Liver (tissue), 9 donors: ENCODE measurements around the gene UMPS. TPM values are rescaled to one million over a fixed set of nuclear protein-coding genes. Genes with fewer than 3 reads are reported as not detected.

Source experiments
- DNase-seq: peaks from one replicate; pipeline ENCODE4 v3.0.0-alpha.2; 2017; ENCODE audit warnings: low spot score
- H3K27ac ChIP-seq, 2 donors: one replicate each; pipeline ENCODE4 v1.7.0; 2013; ENCODE audit warnings: inconsistent platforms in 2 of 2, low read length in 2 of 2, control low read depth in 1 of 2, low read depth in 1 of 2, mild to moderate bottlenecking in 1 of 2
- H3K27me3 ChIP-seq, 4 donors: one replicate each; pipeline versions ENCODE4 v1.6.1 to v1.7.0; 2013; ENCODE audit warnings: low read length in 3 of 4, inconsistent platforms in 1 of 4, mild to moderate bottlenecking in 1 of 4, moderate library complexity in 1 of 4; ENCODE audit not compliant: control insufficient read depth in 4 of 4, insufficient read depth in 4 of 4
- H3K36me3 ChIP-seq, 4 donors: one replicate each; pipeline versions ENCODE4 v1.6.1 to v1.7.0; 2013; ENCODE audit warnings: low read length in 3 of 4, mild to moderate bottlenecking in 3 of 4, low read depth in 1 of 4, moderate library complexity in 1 of 4; ENCODE audit not compliant: control insufficient read depth in 4 of 4, insufficient read depth in 3 of 4
- H3K4me1 ChIP-seq, 4 donors: one replicate each; pipeline versions ENCODE4 v1.6.1 to v1.7.0; 2013; ENCODE audit warnings: low read length in 3 of 4, mild to moderate bottlenecking in 3 of 4, moderate library complexity in 1 of 4; ENCODE audit not compliant: control insufficient read depth in 4 of 4, insufficient read depth in 4 of 4
- H3K4me3 ChIP-seq, 3 donors: one replicate each; pipeline versions ENCODE4 v1.6.1 to v1.7.0; 2013; ENCODE audit warnings: low read length in 3 of 3, control low read depth in 1 of 3, low read depth in 1 of 3, mild to moderate bottlenecking in 1 of 3
- H3K9ac ChIP-seq, 2 donors: one replicate each; pipeline ENCODE4 v1.7.0; 2013; ENCODE audit warnings: low read length in 2 of 2, mild to moderate bottlenecking in 2 of 2, moderate library complexity in 2 of 2, control low read depth in 1 of 2, low read depth in 1 of 2
- H3K9me3 ChIP-seq, 4 donors: one replicate each; pipeline versions ENCODE4 v1.6.1 to v1.7.0; 2013; ENCODE audit warnings: low read length in 3 of 4; ENCODE audit not compliant: control insufficient read depth in 4 of 4
- CTCF ChIP-seq: fragments of 150-350 bp; IDR thresholded peaks from 2 replicates; pipeline ENCODE4 v1.5.1; 2017; ENCODE audit warnings: improper control_type of control experiment, low read depth, low read length; ENCODE audit not compliant: missing input control
- FOXA1 ChIP-seq: IDR thresholded peaks from 2 replicates; pipeline ENCODE4 v1.6.1; 2016; ENCODE audit warnings: antibody characterized with exemption
- FOXA2 ChIP-seq: IDR thresholded peaks from 2 replicates; pipeline ENCODE4 v1.6.1; 2016; ENCODE audit warnings: antibody characterized with exemption
- GABPA ChIP-seq, 2 donors: IDR thresholded peaks in 1 of 2; conservative IDR thresholded peaks in 1 of 2; 2 replicates each; pipeline ENCODE4 v1.6.1; 2016; ENCODE audit warnings: antibody characterized with exemption in 2 of 2, mild to moderate bottlenecking in 1 of 2, moderate library complexity in 1 of 2
- HNF4A ChIP-seq, 2 donors: conservative IDR thresholded peaks; 2 replicates each; pipeline ENCODE4 v1.6.1; 2016; ENCODE audit warnings: antibody characterized with exemption in 2 of 2, mild to moderate bottlenecking in 2 of 2
- HNF4G ChIP-seq: IDR thresholded peaks from 2 replicates; pipeline ENCODE4 v1.6.1; 2016; ENCODE audit warnings: antibody characterized with exemption
- JUND ChIP-seq, 2 donors: IDR thresholded peaks; 2 replicates each; pipeline ENCODE4 v1.6.1; 2016; ENCODE audit warnings: antibody characterized with exemption in 2 of 2
- MAX ChIP-seq: IDR thresholded peaks from 2 replicates; pipeline ENCODE4 v1.6.1; 2016; ENCODE audit warnings: antibody characterized with exemption
- NR2F2 ChIP-seq: IDR thresholded peaks from 2 replicates; pipeline ENCODE4 v1.6.1; 2016; ENCODE audit warnings: antibody characterized with exemption
- RAD21 ChIP-seq, 2 donors: IDR thresholded peaks; 2 replicates each; pipeline ENCODE4 v1.6.1; 2016; ENCODE audit warnings: antibody characterized with exemption in 2 of 2, mild to moderate bottlenecking in 2 of 2
- REST ChIP-seq: IDR thresholded peaks from 2 replicates; pipeline ENCODE4 v1.6.1; 2016; ENCODE audit warnings: antibody characterized with exemption, mild to moderate bottlenecking
- RXRA ChIP-seq, 2 donors: IDR thresholded peaks; 2 replicates each; pipeline ENCODE4 v1.6.1; 2017 to 2018; ENCODE audit warnings: antibody characterized with exemption in 2 of 2, mild to moderate bottlenecking in 1 of 2
- SP1 ChIP-seq: IDR thresholded peaks from 2 replicates; pipeline ENCODE4 v1.6.1; 2018; ENCODE audit warnings: antibody characterized with exemption, mild to moderate bottlenecking
- YY1 ChIP-seq: IDR thresholded peaks from 2 replicates; pipeline ENCODE4 v1.6.1; 2016; ENCODE audit warnings: antibody characterized with exemption, mild to moderate bottlenecking
- ZBTB33 ChIP-seq: IDR thresholded peaks from 2 replicates; pipeline ENCODE4 v1.6.1; 2016; ENCODE audit warnings: antibody characterized with exemption
- WGBS: extraction: QIAGEN DNeasy Blood & Tissue Kit; methylation state at CpG from one replicate; pipeline ENCODE4 v1.1.7; 2013; 5-methylcytosine and 5-hydroxymethylcytosine counted together
- polyA plus RNA-seq, 2 donors: library from polyadenylated mRNA; stranded (reverse) in 1 of 2; unstranded in 1 of 2; fragments of 200-250 nt in 1 of 2; fragments of >200 nt in 1 of 2; fragmentation: Nextera tagmentation in 1 of 2; extraction: Ambion mirVana in 1 of 2; gene quantifications; one replicate each; pipeline versions ENCODE4 v1.2.1 to v1.2.3, GENCODE V29; 2013 to 2015
- total RNA-seq, 2 donors: library from RNA; depleted of rRNA; stranded (reverse); fragments of >200 nt; gene quantifications; one replicate each; pipeline ENCODE4 v1.2.3, GENCODE V29; 2014
- donor health status: healthy.
- donor health status: healthy.
- donor health status: healthy.
- donor health status: healthy.
- donor health status: healthy.

UMPS gene
- total and polyA plus RNA-seq, 4 donors: 21.3 to 39.4 (median 26.0) TPM

- Histone ChIP-seq H3K4me1 (peaks cover 0 to 10% (median 3%) of the 10 kb centered on the region in 4 donors), H3K4me3 (no peak overlapping the region), H3K36me3 (peaks cover 8 to 51% (median 31%) of the 10 kb centered on the region in 4 donors), H3K9me3 (no peaks in the 10 kb centered on the region), H3K27ac (no peak overlapping the region), H3K9ac (no peak overlapping the region), H3K27me3 (no peaks in the 10 kb centered on the region)
- no peak for TF ChIP-seq JUND (IDR thresholded peaks at IDR 0.05)
- peak; percentile 33 to 59 for TF ChIP-seq RAD21 (IDR thresholded peaks at IDR 0.05)
- TF ChIP-seq CTCF: no peak
- no peak for TF ChIP-seq FOXA2
- no peak for TF ChIP-seq HNF4G
- DNase-seq: no peak
- WGBS: 75% methylated on average over 7 of the region's 7 CpGs
These were observed 38.6 kb downstream of the UMPS start for GRCh38 chr3:124768812-124769211.

- DNase-seq: no peak
- 91% methylated on average over 9 of the region's 9 CpGs for WGBS
- Histone ChIP-seq H3K27me3 (no peaks in the 10 kb centered on the region), H3K4me3 (no peak overlapping the region), H3K9ac (no peak overlapping the region), H3K36me3 (peaks cover 8 to 46% (median 28%) of the 10 kb centered on the region in 4 donors), H3K4me1 (peaks cover 0 to 10% (median 5%) of the 10 kb centered on the region in 4 donors), H3K27ac (no peak overlapping the region), H3K9me3 (no peaks in the 10 kb centered on the region)
- no peak for TF ChIP-seq RXRA (IDR thresholded peaks at IDR 0.05)
- TF ChIP-seq YY1: no peak
These were observed 39.2 kb downstream of the UMPS start for GRCh38 chr3:124769462-124769861.

GRCh38 chr3:124770336-124771082 is 40.3 kb downstream of the UMPS start:
- DNase-seq: no peak
- 82% methylated on average over 10 of the region's 10 CpGs for WGBS
- H3K36me3 ChIP-seq: peaks cover 6 to 37% (median 23%) of the 10 kb centered on the region in 4 donors
- peaks cover 0 to 10% (median 5%) of the 10 kb centered on the region in 4 donors for H3K4me1 ChIP-seq
- no peak overlapping the region for H3K27ac ChIP-seq
- H3K4me3 ChIP-seq: no peak overlapping the region
- H3K9me3 ChIP-seq: no peaks in the 10 kb centered on the region
- H3K27me3 ChIP-seq: no peaks in the 10 kb centered on the region
- no peak overlapping the region for H3K9ac ChIP-seq
- no peak for TF ChIP-seq GABPA (IDR thresholded peaks at IDR 0.05 in 1 of 2, conservative IDR thresholded peaks at IDR 0.05 in 1 of 2)
- TF ChIP-seq SP1: no peak
- TF ChIP-seq MAX: no peak
- TF ChIP-seq NR2F2: no peak
- no peak for TF ChIP-seq HNF4A (conservative IDR thresholded peaks at IDR 0.05)
- no peak for TF ChIP-seq RAD21 (IDR thresholded peaks at IDR 0.05)
- no peak for TF ChIP-seq REST
- TF ChIP-seq FOXA1: no peak
- TF ChIP-seq HNF4G: no peak
- TF ChIP-seq JUND (IDR thresholded peaks at IDR 0.05): no peak
- TF ChIP-seq FOXA2: no peak
- no peak for TF ChIP-seq RXRA (IDR thresholded peaks at IDR 0.05)
- no peak for TF ChIP-seq ZBTB33
